Measurements from ENCODE around the gene RMND1. TPM values are rescaled to one million over a fixed set of nuclear protein-coding genes. Genes with fewer than 3 reads are reported as not detected.

The RMND1 gene
- total RNA-seq: 28.8 and 45.5 TPM in 2 replicates

GRCh38 chr6:151451950-151452749 lies at the start of gene RMND1:
Gene RMND1, minus strand, starts transcription at chr6:151452126. Its CDS starts 6,315 bp downstream, at chr6:151445811.

GRCh38 chr6:151493804-151494234 lies 41.9 kb upstream of the RMND1 start, which contains the start of gene CCDC170:
Gene CCDC170, plus strand, starts transcription at chr6:151494017. Its CDS starts 112 bp downstream, at chr6:151494129.

GRCh38 chr6:151391471-151392413 lies 60.2 kb downstream of the RMND1 start, which contains the start of gene ZBTB2:
Gene ZBTB2, minus strand, starts transcription at chr6:151391559. Its CDS starts 17,922 bp downstream, at chr6:151373637.

Other genes with a start within 250 kb of the RMND1 start
- gene AKAP12, start 212.2 kb downstream of the RMND1 start, total RNA-seq: 2.1 and 13.6 TPM in 2 replicates
- 10.3 and 17.1 TPM in 2 replicates for gene ZBTB2, start 60.6 kb downstream of the RMND1 start, total RNA-seq
- gene CCDC170, start 41.9 kb upstream of the RMND1 start, total RNA-seq: under 0.01 and 0.07 TPM in 2 replicates